Measurements from ENCODE around the gene KSR2. TPM values are rescaled to one million over a fixed set of nuclear protein-coding genes. Genes with fewer than 3 reads are reported as not detected.

The KSR2 gene
- total RNA-seq, 2 donors from 2014 or later, result 1.1 to 2.0 TPM

DNA sequence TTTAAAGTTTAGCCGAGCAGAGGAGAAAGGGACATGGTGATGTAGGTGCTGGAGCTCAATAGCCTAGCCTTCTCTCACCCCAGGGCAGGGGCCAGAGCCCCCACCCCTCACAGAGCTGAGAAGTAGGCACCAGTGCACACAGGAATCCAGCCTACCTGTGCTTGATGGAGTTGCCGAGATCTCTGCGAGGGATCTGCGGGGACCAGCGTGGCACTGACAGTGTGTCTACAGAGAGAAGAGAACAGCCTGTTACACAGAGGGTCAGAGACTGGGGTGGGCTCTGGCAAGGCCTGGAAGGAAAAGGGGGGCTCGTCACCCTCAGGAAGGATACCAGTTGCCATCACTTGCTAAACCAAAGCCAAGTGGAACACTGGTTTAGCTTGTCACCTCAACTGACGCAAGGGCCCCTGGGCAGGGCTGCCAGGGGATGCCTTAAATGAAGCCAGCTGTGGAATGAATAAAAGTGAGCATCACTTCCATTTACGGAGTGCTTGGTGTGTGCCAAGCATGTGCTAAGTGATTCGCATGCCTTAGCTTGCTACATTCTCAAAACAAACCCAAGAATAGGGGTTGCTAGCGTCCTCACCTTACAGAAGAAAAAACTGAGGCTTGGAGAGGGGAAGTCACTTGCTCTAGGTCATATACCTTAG, 386.5 kb downstream of the KSR2 start:
- peak; percentile 70 for DNase-seq
- no peaks in the 10 kb centered on the region for H3K4me1 ChIP-seq (ENCODE audit: control insufficient read depth, insufficient read depth, low read length)
- TF ChIP-seq, protein P1, sequence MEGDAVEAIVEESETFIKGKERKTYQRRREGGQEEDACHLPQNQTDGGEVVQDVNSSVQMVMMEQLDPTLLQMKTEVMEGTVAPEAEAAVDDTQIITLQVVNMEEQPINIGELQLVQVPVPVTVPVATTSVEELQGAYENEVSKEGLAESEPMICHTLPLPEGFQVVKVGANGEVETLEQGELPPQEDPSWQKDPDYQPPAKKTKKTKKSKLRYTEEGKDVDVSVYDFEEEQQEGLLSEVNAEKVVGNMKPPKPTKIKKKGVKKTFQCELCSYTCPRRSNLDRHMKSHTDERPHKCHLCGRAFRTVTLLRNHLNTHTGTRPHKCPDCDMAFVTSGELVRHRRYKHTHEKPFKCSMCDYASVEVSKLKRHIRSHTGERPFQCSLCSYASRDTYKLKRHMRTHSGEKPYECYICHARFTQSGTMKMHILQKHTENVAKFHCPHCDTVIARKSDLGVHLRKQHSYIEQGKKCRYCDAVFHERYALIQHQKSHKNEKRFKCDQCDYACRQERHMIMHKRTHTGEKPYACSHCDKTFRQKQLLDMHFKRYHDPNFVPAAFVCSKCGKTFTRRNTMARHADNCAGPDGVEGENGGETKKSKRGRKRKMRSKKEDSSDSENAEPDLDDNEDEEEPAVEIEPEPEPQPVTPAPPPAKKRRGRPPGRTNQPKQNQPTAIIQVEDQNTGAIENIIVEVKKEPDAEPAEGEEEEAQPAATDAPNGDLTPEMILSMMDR (conservative IDR thresholded peaks at IDR 0.05), result no peak
- Mint-ChIP-seq H3K27me3 (ENCODE audit: insufficient read depth) (peaks cover 3% of the 10 kb centered on the region), H3K9me3 (no peaks in the 10 kb centered on the region), H3K4me3 (no peak overlapping the region), H3K27ac (no peak overlapping the region), H3K36me3 (ENCODE audit: low read depth) (no peaks in the 10 kb centered on the region), H3K4me1 (peaks cover 14% of the 10 kb centered on the region)
- no peaks in the 10 kb centered on the region for H3K9me3 ChIP-seq (ENCODE audit: control insufficient read depth, low read length)
- H3K4me3 ChIP-seq (ENCODE audit: low read length), result no peak overlapping the region
- H3K27ac ChIP-seq (ENCODE audit: low read depth, low read length), result no peak overlapping the region
- no peaks in the 10 kb centered on the region for H3K27me3 ChIP-seq (ENCODE audit: control insufficient read depth, insufficient read depth, low read length, poor library complexity, severe bottlenecking)
- WGBS, 2 experiments (ENCODE audit: insufficient coverage in 1 of 2, insufficient read length in 1 of 2), result 89 to 90% methylated on average over 8 to 10 of the region's 10 CpGs
- no peaks in the 10 kb centered on the region for H3K36me3 ChIP-seq (ENCODE audit: control insufficient read depth, insufficient read depth, low read length)
- no peak overlapping the region for H3K9ac ChIP-seq (ENCODE audit: extremely low read depth, low read length, poor library complexity, severe bottlenecking)

DNA sequence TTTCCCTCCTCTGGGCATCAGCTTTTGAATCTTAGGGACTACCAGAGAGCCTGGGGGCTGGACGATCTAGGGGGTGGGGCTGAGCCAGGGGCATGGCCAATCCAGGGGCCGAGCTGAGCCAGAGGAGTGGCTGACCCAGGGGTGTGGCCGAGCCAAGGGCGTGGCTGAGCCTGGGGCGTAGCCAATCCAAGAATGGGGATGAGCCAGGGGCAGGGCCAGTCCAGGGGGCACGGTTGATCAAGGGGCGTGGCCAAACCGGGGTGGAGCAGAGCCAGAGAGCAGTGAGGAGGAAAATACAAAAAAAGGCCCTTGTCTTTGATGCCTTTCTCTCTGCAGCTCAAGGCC, 388.1 kb downstream of the KSR2 start:
- H3K9ac ChIP-seq (ENCODE audit: extremely low read depth, low read length, poor library complexity, severe bottlenecking), result no peak overlapping the region
- no peaks in the 10 kb centered on the region for H3K4me1 ChIP-seq (ENCODE audit: control insufficient read depth, insufficient read depth, low read length)
- Mint-ChIP-seq H3K27me3 (ENCODE audit: insufficient read depth) (peaks cover 3% of the 10 kb centered on the region), H3K27ac (no peak overlapping the region), H3K36me3 (ENCODE audit: low read depth) (no peaks in the 10 kb centered on the region), H3K9me3 (no peaks in the 10 kb centered on the region), H3K4me1 (peaks cover 14% of the 10 kb centered on the region), H3K4me3 (no peak overlapping the region)
- H3K9me3 ChIP-seq (ENCODE audit: control insufficient read depth, low read length), result no peaks in the 10 kb centered on the region
- no peak overlapping the region for H3K27ac ChIP-seq (ENCODE audit: low read depth, low read length)
- no peaks in the 10 kb centered on the region for H3K27me3 ChIP-seq (ENCODE audit: control insufficient read depth, insufficient read depth, low read length, poor library complexity, severe bottlenecking)
- WGBS, 2 experiments (ENCODE audit: insufficient coverage in 1 of 2, insufficient read length in 1 of 2), result 7 to 35% methylated on average over 4 to 8 of the region's 8 CpGs
- H3K4me3 ChIP-seq (ENCODE audit: low read length), result no peak overlapping the region
- peak; percentile 100 for DNase-seq
- TF ChIP-seq, protein P1 (conservative IDR thresholded peaks at IDR 0.05), result no peak
- no peaks in the 10 kb centered on the region for H3K36me3 ChIP-seq (ENCODE audit: control insufficient read depth, insufficient read depth, low read length)

DNA sequence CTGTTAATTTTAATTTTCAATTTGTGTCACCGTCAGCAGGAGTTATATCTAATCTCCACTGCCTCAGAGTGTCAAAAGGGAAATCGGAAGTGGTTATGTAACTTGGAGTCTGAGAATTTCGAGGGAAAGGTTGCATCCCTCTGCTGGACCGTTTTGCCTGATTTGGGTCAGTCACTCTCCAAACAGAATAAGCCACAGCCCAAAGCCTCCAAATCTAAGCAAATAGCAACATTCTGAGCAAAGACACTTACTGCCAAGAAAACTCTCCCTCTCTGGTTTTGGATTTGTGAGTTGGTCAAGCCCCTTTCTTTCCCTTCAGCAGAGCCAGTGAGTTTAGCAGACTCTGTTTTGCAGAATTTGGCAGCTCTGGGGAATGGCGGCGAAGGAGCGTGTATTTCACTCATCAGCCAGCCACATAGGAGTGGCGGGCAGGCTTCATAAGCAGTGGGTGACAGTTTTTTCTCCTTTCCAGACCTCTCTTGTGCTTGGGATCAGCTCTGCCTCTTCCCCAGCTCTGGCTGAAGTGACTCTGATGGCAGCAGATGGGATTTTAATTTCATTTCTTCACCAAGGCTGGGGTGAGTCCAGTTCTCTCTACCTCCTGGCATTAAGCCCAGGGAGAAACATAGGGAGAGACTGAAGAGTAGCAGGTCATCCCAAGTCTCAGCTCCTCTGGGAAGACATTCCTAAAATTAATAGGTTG, 388.6 kb downstream of the KSR2 start:
- Histone ChIP-seq H3K9ac (ENCODE audit: extremely low read depth, low read length, poor library complexity, severe bottlenecking) (no peak overlapping the region), H3K4me3 (ENCODE audit: low read length) (no peak overlapping the region), H3K9me3 (ENCODE audit: control insufficient read depth, low read length) (no peaks in the 10 kb centered on the region), H3K27ac (ENCODE audit: low read depth, low read length) (no peak overlapping the region), H3K4me1 (ENCODE audit: control insufficient read depth, insufficient read depth, low read length) (no peaks in the 10 kb centered on the region), H3K36me3 (ENCODE audit: control insufficient read depth, insufficient read depth, low read length) (no peaks in the 10 kb centered on the region), H3K27me3 (ENCODE audit: control insufficient read depth, insufficient read depth, low read length, poor library complexity, severe bottlenecking) (no peaks in the 10 kb centered on the region)
- TF ChIP-seq, protein P1 (conservative IDR thresholded peaks at IDR 0.05), result no peak
- H3K27ac Mint-ChIP-seq, result no peak overlapping the region
- H3K9me3 Mint-ChIP-seq, result no peaks in the 10 kb centered on the region
- H3K4me3 Mint-ChIP-seq, result no peak overlapping the region
- H3K27me3 Mint-ChIP-seq (ENCODE audit: insufficient read depth), result peaks cover 3% of the 10 kb centered on the region
- no peaks in the 10 kb centered on the region for H3K36me3 Mint-ChIP-seq (ENCODE audit: low read depth)
- H3K4me1 Mint-ChIP-seq, result peaks cover 14% of the 10 kb centered on the region
- DNase-seq, result no peak
- 86 to 90% methylated on average over 5 to 8 of the region's 8 CpGs for WGBS, 2 experiments (ENCODE audit: insufficient coverage in 1 of 2, insufficient read length in 1 of 2)

All from endodermal cell (in vitro differentiated cells).